ENCODE data around the gene OMP. TPM values are rescaled to one million over a fixed set of nuclear protein-coding genes. Genes with fewer than 3 reads are reported as not detected.

The OMP gene
- total RNA-seq, 1 donor from 2014 or later, result not detected

DNA sequence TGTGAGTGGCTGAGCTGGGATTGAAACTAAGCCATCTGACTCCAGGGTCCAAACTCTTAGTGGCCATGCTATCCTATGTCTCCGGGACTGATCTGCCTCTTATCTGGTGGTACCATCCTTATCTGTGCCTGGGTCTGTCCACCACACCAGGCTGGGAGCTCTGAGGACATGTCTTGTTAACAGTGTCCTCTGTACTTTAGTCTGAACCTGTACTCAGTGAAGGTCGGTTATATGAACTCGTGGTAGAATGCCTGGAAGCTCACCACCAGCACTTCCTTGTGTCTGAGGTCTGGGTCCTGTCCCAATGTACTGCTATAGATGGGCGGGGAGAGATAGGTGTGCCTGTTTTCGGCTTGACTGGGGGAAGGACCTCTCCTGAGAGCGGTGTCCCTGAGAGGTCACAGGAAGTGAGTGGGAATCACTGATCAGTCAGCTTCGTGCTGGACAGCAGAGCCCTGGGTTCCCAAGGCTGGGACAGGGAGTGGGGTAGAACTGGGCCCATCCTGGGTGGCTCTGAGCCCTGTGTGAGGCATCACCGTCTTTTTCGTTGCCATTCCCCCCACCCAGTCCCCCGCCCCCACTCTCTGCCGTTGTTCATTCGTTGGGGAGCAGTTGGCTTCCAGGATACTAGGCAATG is 34.3 kb downstream of the OMP start:
- Mint-ChIP-seq H3K27me3 (ENCODE audit: low read depth) (no peaks in the 10 kb centered on the region), H3K36me3 (ENCODE audit: low read depth) (no peaks in the 10 kb centered on the region), H3K9me3 (no peaks in the 10 kb centered on the region), H3K4me3 (no peak overlapping the region), H3K4me1 (peaks cover 6% of the 10 kb centered on the region), H3K27ac (ENCODE audit: unreplicated experiment) (no peak overlapping the region)
- DNase-seq (ENCODE audit: low read depth, low spot score), result no peak
- TF ChIP-seq, protein P1, sequence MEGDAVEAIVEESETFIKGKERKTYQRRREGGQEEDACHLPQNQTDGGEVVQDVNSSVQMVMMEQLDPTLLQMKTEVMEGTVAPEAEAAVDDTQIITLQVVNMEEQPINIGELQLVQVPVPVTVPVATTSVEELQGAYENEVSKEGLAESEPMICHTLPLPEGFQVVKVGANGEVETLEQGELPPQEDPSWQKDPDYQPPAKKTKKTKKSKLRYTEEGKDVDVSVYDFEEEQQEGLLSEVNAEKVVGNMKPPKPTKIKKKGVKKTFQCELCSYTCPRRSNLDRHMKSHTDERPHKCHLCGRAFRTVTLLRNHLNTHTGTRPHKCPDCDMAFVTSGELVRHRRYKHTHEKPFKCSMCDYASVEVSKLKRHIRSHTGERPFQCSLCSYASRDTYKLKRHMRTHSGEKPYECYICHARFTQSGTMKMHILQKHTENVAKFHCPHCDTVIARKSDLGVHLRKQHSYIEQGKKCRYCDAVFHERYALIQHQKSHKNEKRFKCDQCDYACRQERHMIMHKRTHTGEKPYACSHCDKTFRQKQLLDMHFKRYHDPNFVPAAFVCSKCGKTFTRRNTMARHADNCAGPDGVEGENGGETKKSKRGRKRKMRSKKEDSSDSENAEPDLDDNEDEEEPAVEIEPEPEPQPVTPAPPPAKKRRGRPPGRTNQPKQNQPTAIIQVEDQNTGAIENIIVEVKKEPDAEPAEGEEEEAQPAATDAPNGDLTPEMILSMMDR (conservative IDR thresholded peaks at IDR 0.05), result no peak

DNA sequence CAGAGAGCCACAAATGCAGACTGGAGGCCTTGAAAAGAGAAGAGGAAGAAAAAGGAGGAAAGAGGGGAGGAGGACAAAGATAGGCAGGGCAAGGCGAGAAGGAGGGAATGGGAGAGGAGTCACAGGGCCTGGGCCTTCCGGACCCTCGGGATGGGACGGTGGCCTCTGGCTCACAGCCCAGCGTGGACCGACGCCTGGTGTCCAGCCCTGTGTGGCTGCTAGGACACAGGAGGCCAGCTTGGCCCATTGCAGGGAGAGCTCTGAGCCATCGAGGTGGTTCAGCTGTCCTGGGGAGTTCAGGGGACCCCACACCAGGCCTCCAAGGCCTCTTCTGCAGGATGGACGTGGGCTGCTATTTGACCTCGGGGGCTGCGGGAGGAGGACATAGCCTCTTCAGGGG is 34.8 kb downstream of the OMP start:
- peak overlapping the region; percentile 37 for H3K27ac Mint-ChIP-seq (ENCODE audit: unreplicated experiment)
- H3K4me3 Mint-ChIP-seq, result no peak overlapping the region
- no peak for DNase-seq (ENCODE audit: low read depth, low spot score)
- peaks cover 6% of the 10 kb centered on the region for H3K4me1 Mint-ChIP-seq
- H3K27me3 Mint-ChIP-seq (ENCODE audit: low read depth), result no peaks in the 10 kb centered on the region
- no peaks in the 10 kb centered on the region for H3K36me3 Mint-ChIP-seq (ENCODE audit: low read depth)
- no peaks in the 10 kb centered on the region for H3K9me3 Mint-ChIP-seq
- TF ChIP-seq, protein P1 (conservative IDR thresholded peaks at IDR 0.05), result no peak

DNA sequence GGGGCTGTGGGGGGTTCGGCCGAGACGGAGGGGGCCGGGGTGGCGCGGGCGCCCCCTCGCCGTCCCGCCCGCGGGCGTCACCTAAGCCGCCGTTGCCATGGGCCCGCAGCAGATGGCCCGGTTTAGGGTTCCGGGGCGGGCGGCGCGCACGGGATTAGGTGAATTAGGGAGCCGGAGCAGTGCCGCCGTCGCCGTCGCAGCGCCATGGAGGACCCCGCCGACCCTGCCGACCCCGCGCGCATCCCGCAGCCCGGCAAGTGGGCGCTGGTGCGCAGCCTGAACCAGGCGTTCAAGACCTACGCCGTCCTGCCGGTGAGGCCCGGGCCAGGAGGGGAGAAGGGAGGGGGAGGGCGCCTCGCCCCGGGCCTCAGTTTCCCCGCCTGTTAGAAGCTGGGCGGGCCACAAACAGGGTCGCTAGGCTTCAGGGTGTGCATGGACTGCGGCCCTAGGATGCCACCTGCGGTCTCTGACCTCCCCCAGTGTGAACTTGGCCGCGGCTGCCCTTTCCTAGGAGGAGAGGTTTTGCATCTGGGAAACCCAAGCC is 35.5 kb downstream of the OMP start:
- H3K9me3 Mint-ChIP-seq, result no peaks in the 10 kb centered on the region
- no peak overlapping the region for H3K27ac Mint-ChIP-seq (ENCODE audit: unreplicated experiment)
- H3K36me3 Mint-ChIP-seq (ENCODE audit: low read depth), result no peaks in the 10 kb centered on the region
- TF ChIP-seq, protein P1 (conservative IDR thresholded peaks at IDR 0.05), result no peak
- no peak overlapping the region for H3K4me3 Mint-ChIP-seq
- no peaks in the 10 kb centered on the region for H3K27me3 Mint-ChIP-seq (ENCODE audit: low read depth)
- peaks cover 6% of the 10 kb centered on the region for H3K4me1 Mint-ChIP-seq
- no peak for DNase-seq (ENCODE audit: low read depth, low spot score)

DNA sequence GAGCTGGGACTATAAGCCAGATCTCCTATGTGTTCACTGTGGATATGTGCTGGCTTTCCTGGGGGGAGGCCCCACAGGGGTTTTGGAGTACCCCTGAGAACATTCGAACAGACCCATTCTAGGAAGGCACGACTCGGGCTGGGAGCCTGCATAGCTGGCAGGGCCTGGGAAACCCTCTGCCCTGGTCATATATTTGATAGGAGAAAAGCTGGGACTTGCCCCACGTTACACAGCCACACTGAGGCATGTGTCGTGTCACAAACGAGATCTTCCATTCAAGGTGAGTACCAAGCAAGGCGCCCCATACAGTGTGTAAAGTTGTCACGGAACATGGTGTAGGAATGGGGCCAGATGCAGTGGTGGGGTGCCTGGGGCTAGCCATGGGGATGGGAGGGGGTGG is 36.6 kb downstream of the OMP start:
- no peak for DNase-seq (ENCODE audit: low read depth, low spot score)
- Mint-ChIP-seq H3K9me3 (no peaks in the 10 kb centered on the region), H3K4me1 (peaks cover 6% of the 10 kb centered on the region), H3K27me3 (ENCODE audit: low read depth) (no peaks in the 10 kb centered on the region), H3K4me3 (no peak overlapping the region), H3K36me3 (ENCODE audit: low read depth) (no peaks in the 10 kb centered on the region), H3K27ac (ENCODE audit: unreplicated experiment) (peak overlapping the region; percentile 29)
- TF ChIP-seq, protein P1 (conservative IDR thresholded peaks at IDR 0.05), result no peak

DNA sequence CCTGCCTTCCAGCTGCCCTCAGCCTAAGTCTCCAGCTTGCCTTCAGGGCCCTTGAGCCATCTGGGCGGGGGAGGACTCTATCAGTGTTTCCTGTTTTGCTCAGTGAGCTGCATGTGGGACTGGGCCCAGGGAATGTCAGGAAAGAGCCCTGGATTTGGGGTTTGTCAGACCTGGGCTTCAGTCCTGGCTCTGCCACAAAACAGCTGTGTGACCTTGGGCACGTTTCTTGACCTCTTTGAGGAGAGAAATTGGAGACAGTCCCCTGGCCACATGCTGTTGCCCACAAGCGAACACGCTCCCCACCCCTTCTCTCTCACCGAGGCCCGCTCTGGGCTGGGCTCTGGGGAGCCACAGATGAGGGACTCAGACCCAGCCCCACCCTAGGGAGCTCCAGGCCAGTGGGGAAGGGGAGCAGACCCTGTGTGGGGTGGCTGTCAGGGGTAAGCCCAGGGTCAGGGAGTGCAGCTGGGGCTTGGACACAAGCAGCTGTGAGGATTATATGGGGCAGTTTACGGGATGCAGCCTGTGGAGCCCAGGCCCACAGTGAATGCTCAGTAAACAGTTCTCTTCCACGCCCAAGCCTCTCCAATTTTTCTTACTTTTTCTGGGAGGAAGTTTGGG is 37.7 kb downstream of the OMP start:
- H3K4me3 Mint-ChIP-seq, result no peak overlapping the region
- H3K27ac Mint-ChIP-seq (ENCODE audit: unreplicated experiment), result peak overlapping the region; percentile 2
- no peak for DNase-seq (ENCODE audit: low read depth, low spot score)
- H3K9me3 Mint-ChIP-seq, result no peaks in the 10 kb centered on the region
- H3K36me3 Mint-ChIP-seq (ENCODE audit: low read depth), result no peaks in the 10 kb centered on the region
- TF ChIP-seq, protein P1 (conservative IDR thresholded peaks at IDR 0.05), result no peak
- no peaks in the 10 kb centered on the region for H3K27me3 Mint-ChIP-seq (ENCODE audit: low read depth)
- peaks cover 6% of the 10 kb centered on the region for H3K4me1 Mint-ChIP-seq
